Measurements from ENCODE around the gene LSM3. TPM values are rescaled to one million over a fixed set of nuclear protein-coding genes. Genes with fewer than 3 reads are reported as not detected.

The LSM3 gene
- total RNA-seq, 6 experiments from 2014 or later = 15.5 to 21.1 (median 18.7) TPM

DNA sequence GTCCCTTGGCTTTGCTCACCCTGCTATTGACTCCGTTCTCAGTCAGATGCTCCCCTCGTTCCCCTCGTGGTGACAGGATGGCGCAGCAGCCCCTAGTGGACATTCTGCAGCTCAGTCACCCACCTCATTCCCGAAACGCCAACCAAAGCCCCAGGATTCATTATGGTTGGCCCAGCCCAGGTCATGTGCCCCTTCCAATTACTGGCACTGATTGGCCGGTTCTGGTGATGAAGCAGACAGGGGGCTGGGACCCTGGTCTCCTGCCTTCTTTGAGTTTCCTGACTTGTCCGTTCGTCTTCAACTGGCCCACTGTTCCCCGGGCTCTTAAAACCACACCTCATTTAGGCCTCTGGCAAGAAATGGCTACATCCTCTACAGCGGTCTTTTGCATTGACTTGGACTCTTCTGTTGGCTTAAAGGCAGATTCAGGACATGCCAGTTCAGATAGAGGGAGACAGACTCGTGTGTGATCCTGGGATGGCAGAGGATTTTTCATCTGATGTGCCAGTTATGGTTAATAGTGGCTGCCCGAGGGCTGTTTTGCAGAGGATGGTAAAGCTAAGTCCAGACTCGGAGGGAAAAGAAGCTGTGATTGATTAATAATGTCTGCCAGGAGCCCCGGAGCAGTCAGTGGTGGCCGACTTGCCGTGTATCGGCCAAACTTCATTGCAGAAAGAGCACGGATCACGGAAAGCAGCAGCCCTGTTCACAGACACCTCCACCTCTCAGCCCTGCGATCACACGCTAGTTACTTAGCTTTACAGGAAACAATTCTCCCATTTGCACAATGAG is 37.8 kb downstream of the LSM3 start:
- Mint-ChIP-seq H3K9me3 (peaks cover 11% of the 10 kb centered on the region), H3K36me3 (ENCODE audit: low read depth) (peaks cover 14% of the 10 kb centered on the region), H3K4me1 (ENCODE audit: low read depth) (peaks cover 21% of the 10 kb centered on the region), H3K27ac (no peak overlapping the region), H3K4me3 (no peak overlapping the region), H3K27me3 (ENCODE audit: insufficient read depth) (no peaks in the 10 kb centered on the region)
- DNase-seq = no peak
- TF ChIP-seq, protein P1, sequence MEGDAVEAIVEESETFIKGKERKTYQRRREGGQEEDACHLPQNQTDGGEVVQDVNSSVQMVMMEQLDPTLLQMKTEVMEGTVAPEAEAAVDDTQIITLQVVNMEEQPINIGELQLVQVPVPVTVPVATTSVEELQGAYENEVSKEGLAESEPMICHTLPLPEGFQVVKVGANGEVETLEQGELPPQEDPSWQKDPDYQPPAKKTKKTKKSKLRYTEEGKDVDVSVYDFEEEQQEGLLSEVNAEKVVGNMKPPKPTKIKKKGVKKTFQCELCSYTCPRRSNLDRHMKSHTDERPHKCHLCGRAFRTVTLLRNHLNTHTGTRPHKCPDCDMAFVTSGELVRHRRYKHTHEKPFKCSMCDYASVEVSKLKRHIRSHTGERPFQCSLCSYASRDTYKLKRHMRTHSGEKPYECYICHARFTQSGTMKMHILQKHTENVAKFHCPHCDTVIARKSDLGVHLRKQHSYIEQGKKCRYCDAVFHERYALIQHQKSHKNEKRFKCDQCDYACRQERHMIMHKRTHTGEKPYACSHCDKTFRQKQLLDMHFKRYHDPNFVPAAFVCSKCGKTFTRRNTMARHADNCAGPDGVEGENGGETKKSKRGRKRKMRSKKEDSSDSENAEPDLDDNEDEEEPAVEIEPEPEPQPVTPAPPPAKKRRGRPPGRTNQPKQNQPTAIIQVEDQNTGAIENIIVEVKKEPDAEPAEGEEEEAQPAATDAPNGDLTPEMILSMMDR (IDR thresholded peaks at IDR 0.05) = peak; percentile 50

DNA sequence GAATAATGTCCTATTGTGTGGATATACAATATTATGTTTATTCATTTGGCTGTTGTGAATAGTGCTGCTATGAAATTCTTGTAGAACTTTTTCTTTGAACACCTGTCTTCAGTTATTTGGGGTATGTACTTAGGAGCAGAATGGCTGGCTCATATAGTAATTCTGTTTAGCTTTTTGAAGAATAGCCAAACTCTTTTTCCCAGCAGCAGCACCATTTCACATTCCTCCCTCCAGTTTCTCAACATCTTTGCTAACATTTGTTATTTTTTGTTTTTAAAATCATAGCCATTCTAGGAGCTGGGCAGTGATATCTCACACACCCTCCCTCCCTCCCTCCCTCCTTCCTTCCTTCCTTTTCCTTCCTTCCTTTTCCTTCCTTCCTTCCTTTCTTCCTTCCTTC is 39.7 kb downstream of the LSM3 start:
- Mint-ChIP-seq H3K9me3 (peaks cover 28% of the 10 kb centered on the region), H3K4me3 (no peak overlapping the region), H3K36me3 (ENCODE audit: low read depth) (peaks cover 31% of the 10 kb centered on the region), H3K27me3 (ENCODE audit: insufficient read depth) (peaks cover 1% of the 10 kb centered on the region), H3K4me1 (ENCODE audit: low read depth) (peaks cover 22% of the 10 kb centered on the region), H3K27ac (no peak overlapping the region)
- no peak for DNase-seq
- TF ChIP-seq, protein P1 (IDR thresholded peaks at IDR 0.05) = no peak

DNA sequence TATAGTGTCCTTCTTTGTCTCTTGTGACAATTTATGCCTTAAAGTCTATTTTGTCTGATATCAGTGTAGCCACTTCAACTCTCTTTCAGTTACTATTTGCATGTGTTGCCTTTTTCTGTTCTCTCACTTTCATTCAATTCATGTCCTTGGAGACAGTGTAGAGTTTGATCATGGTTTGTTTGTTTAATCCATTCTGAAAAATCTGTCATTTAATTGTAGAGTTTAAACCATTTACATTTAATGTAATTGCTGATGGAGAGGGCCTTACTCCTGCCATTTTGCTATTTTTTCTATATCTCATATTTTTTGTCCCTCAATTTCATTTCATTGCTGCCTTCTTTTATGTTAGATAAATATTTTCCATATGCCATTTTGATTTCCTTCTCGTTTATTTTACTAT is 42.3 kb downstream of the LSM3 start:
- Mint-ChIP-seq H3K27ac (no peak overlapping the region), H3K4me3 (no peak overlapping the region), H3K36me3 (ENCODE audit: low read depth) (peaks cover 31% of the 10 kb centered on the region), H3K27me3 (ENCODE audit: insufficient read depth) (peaks cover 1% of the 10 kb centered on the region), H3K4me1 (ENCODE audit: low read depth) (peaks cover 42% of the 10 kb centered on the region), H3K9me3 (peaks cover 28% of the 10 kb centered on the region)
- TF ChIP-seq, protein P1 (IDR thresholded peaks at IDR 0.05) = no peak
- no peak for DNase-seq

DNA sequence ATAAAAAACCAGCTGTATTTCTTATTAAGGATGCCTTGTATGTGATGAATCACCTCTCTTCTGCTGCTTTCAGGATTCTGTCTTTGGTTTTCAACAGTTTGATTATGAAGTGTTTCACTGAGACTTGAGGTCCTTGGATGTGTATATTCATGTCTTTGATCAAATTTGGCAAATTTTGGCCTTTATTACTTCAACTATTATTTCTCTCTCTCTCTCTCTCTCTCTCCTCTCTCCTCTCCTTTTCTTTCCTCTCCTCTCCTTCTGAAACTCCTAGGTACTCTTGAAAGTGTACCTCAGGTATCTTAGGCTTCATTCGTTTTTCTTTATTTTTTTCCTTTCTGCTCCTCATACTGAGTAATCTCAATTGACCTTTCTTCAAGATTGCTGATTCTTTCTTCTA is 43.3 kb downstream of the LSM3 start:
- DNase-seq = no peak
- peaks cover 1% of the 10 kb centered on the region for H3K27me3 Mint-ChIP-seq (ENCODE audit: insufficient read depth)
- H3K27ac Mint-ChIP-seq = no peak overlapping the region
- peaks cover 31% of the 10 kb centered on the region for H3K36me3 Mint-ChIP-seq (ENCODE audit: low read depth)
- peaks cover 52% of the 10 kb centered on the region for H3K4me1 Mint-ChIP-seq (ENCODE audit: low read depth)
- H3K9me3 Mint-ChIP-seq = peaks cover 28% of the 10 kb centered on the region
- TF ChIP-seq, protein P1 (IDR thresholded peaks at IDR 0.05) = no peak
- no peak overlapping the region for H3K4me3 Mint-ChIP-seq

DNA sequence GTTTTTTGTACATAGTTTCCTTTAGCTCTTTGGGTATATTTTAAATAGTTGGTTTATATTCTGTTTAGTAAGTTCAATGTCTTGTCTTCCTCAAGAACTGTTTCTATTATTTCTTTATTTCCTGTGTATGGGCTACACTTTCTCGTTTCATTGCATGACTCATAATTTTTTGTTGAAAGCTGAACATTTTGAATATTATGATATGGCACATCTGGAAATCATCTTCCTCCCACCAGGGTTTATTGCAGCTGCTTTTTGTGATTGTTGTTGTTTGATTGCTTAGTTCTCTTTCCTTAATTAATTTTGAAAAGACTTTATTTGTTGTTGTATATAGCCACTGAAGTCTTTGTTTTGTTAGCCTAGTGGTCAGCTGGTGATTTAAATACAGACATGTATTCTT is 43.8 kb downstream of the LSM3 start:
- DNase-seq = no peak
- H3K4me1 Mint-ChIP-seq (ENCODE audit: low read depth) = peaks cover 58% of the 10 kb centered on the region
- TF ChIP-seq, protein P1 (IDR thresholded peaks at IDR 0.05) = no peak
- peaks cover 31% of the 10 kb centered on the region for H3K36me3 Mint-ChIP-seq (ENCODE audit: low read depth)
- H3K27ac Mint-ChIP-seq = no peak overlapping the region
- peaks cover 28% of the 10 kb centered on the region for H3K9me3 Mint-ChIP-seq
- H3K27me3 Mint-ChIP-seq (ENCODE audit: insufficient read depth) = peaks cover 1% of the 10 kb centered on the region
- H3K4me3 Mint-ChIP-seq = no peak overlapping the region

All from HFFc6 (cell line).